HG03159 (cell line): ENCODE results near the gene GALK1.
"Not testable (repeated sequence)": the region's sequence is repeated elsewhere in the genome, so short reads cannot be mapped to it uniquely, and the experiment has no call there.

Experiments
- ATAC-seq: cut with Tn5 transposase; IDR thresholded peaks from one replicate; pipeline ENCODE4 v1.9.1; 2021; ENCODE audit warnings: mild to moderate bottlenecking, moderate library complexity; ENCODE audit not compliant: unreplicated experiment

GALK1 gene

DNA sequence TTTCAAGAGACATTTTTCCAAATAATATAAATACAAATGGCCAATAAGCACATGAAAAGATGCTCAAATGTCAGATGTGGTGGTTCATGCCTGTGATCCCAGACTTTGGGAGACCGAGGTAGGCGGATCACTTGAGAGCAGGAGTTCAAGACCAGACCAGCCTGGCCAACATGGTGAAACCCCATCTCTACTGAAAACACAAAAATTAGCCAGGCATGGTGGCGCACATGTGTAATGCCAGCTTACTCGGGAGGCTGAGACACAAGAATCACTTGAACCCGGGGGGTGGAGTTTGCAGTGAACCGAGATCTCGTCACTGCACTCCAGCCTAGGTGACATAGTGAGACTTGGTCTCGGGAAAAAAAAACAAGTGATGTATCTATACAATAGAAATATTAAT, 2.9 kb upstream of the GALK1 start:
- no peak for ATAC-seq

DNA sequence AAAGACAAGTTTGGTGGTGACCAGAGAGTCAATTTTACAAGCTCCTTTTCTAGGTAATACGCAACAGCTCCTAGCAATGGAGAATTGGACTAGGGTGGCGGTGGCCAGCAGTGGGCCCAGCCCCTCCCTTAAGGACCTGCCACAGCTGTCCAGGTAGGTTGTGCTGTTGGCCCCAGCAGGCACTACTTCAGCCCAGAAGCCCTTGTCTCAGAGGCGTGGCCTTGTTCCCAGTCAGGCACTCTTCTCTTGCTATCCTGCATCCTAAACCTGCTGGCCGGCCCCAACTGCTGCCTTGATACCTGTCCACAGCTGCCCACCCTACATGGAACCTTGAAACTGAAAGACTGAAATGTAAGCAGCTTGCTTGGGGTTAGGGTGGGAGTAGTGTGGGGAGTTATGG, 989 bp upstream of the GALK1 start:
- no peak for ATAC-seq

DNA sequence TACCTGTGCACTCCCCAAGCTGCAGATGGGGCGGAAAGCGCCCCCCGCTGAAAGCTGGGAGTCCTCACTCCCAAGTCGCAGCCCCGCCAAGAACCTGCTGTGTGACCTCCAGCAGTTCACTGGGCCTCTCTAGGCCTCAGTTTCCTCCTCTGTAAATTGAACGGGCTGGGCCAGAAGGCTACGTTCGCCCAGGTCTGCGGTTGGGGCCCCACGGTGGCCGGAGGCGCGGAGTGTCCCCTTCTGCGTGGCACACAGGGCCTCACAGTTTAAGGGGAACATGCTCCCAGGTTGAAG, 628 bp downstream of the GALK1 start:
- ATAC-seq = no peak

GRCh38 chr17:75763613-75764416, 1.2 kb downstream of the GALK1 start:
- ATAC-seq = no peak

GRCh38 chr17:75763269-75763607, 1.8 kb downstream of the GALK1 start:
- ATAC-seq = no peak

DNA sequence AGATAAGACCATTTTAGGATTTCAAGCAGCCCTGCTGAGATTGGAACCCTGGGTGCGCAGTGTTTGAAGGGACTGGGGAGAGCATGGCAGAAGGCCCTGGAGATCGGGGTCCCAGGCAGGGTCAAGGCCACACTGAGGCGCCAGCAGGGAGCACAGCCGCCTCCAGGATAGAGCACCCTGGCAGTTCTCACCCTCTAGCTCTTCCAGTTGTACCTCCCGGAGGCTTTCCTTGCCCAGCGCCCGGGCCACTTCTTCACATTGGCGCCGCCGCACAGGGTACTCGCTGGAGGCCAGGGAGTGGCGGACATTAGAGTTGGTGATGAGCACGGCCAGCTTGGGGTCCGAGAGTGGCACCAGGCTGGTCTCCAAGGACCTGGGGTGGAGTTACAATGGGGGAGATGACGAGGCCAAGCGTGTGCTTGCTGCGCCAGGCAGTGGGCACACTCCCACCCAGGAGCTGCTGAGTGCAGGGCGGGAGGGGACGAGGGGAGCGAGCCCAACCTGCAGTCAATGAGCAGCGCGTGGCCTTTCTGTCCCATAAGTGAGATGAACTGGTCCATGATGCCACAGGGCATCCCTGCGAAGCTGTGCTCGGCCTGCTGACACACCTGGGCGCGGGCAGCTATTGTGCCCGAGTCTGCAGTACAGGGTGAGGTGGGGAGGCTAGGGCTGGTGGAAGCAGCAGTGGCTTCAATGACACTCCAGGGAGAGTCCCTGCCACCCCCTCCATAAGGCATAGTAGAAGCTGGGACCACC, 2.3 kb downstream of the GALK1 start:
- ATAC-seq = no peak

DNA sequence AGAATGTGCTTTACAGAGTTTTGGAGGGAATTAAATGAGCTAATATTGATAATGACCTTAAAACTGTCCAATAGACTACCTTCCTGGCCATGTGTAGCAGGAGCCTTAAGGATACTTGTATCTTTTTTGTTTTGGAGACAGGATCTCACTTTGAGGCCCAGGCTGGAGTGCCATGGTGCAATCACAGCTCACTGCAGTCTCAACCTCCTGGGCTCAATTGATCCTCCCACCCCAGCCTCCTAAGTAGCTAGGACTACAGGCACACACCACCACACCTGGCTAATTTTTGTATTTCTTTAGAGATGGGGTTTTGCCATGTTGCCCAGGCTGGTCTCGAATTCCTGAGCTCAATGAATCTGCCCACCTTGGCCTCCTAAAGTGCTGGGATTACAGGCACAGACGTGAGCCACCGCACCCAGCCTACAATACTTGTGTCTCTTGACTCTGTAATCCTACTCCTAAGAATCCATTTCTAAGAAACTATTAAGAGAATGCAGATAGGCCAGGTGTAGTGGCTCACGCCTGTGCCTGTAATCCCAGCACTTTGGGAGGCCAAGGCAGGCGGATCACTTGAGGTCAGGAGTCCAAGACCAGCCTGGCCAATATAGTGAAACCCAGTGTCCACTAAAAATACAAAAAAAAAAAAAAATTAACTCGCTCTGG, 4.9 kb downstream of the GALK1 start:
- not testable (repeated sequence) for ATAC-seq

DNA sequence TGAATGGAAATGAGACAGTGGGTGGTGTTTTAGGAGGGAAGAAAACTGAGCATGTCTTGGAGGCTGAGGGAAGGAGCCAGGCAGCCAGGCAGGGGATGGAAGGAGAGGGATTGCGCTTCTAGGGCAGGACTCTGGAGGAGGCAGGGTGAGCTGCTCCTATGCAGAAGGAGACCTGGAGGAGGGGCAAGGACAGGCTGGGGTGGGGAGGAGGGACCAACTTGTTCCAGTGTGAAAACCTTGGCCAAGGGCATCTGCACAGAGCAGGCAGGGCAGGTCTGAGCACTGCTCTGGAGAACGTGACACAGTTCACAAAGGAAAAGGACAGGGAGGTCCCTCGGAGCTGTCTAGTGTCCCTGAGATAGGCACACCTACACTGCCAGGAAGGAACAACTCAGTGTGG, 5.5 kb downstream of the GALK1 start:
- no peak for ATAC-seq

DNA sequence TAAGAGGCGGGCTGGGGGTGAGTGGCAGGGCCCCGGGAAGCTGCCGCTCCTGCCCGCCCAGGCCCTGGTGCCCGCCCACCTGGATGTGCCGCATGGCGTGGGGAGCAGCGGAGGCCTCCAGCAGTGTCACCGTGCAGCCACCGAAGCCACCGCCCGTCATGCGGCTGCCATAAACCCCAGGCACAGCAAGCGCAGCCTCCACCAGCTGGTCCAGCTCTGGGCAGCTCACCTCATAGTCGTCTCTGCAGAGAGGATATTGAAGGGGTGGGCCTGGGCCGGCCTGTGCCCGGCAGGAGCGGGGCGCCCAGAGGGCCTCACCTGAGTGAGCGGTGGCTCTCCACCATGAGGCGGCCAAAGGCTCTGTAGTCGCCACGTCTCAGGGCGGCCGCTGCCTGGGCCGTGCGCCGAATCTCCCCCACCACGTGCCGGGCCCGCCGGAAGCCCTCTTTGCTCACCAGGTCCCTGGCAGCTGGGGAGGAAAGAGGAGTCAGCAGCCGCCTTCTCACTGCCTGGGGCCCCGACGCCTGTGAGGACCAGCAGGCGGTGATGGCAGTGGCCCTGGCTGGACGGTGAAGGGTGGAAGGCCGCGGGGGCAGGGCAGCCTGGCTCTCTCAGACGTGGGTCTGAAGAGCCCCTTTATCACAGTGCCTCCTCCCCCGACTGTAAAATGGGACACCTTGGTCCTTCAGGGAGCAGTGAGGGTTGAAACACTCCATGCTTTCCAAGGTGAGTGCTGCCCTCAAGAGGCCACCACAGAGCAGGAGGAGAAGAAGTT, 6.7 kb downstream of the GALK1 start:
- no peak for ATAC-seq

- ATAC-seq = no peak
Measured at GRCh38 chr17:75757086-75757681, 7.8 kb downstream of the GALK1 start.

GRCh38 chr17:75756451-75757085, 8.4 kb downstream of the GALK1 start:
- no peak for ATAC-seq

DNA sequence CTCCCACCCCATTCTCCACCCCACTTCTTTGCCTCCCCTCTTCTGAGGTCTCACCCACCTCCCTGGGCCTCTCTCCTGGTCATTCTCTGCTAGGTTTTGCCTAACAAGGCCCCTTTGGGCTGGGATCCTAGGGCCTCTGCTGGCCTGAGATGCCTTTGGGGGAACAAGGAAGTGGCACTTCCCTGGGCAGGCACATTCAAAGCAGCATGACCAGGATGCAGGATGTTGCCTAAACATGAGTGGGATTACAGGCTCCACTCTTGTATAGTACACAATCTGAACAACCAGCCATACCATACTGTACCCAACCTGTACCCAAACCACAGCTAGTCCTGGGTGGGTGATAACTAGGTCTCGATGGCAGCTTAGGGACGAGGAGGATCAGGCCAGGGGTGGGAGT, 9.0 kb downstream of the GALK1 start:
- no peak for ATAC-seq

- no peak for ATAC-seq
Measured at GRCh38 chr17:75755205-75755901, 9.6 kb downstream of the GALK1 start.

DNA sequence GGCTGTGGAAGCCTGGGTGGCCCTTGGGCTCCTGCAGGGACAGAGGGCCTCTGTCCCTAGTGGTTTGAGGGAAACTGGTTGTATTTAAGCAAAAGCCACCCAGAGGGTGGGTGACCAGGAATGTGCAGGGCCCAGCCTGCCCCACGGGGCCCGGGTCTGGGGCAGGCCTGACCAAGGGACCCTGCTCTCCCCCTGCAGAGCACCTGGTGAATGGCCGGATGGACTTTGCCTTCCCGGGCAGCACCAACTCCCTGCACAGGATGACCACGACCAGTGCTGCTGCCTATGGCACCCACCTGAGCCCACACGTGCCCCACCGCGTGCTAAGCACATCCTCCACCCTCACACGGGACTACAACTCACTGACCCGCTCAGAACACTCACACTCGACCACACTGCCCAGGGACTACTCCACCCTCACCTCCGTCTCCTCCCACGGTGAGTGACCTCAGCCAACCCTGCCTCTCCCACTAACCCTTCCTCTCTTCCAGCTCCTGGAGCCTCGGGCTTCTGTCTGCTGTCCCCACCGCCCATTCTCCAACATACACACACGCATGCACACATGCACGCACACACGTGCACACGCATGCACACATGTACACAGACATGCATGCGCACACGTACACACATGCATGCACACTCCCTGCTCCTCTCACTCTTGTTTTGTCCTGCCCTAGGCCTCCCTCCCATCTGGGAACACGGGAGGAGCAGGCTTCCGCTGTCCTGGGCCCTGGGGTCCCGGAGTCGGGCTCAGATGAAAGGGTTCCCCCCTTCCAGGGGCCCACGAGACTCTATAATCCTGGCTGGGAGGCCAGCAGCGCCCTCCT, 10.4 kb downstream of the GALK1 start:
- ATAC-seq = no peak

DNA sequence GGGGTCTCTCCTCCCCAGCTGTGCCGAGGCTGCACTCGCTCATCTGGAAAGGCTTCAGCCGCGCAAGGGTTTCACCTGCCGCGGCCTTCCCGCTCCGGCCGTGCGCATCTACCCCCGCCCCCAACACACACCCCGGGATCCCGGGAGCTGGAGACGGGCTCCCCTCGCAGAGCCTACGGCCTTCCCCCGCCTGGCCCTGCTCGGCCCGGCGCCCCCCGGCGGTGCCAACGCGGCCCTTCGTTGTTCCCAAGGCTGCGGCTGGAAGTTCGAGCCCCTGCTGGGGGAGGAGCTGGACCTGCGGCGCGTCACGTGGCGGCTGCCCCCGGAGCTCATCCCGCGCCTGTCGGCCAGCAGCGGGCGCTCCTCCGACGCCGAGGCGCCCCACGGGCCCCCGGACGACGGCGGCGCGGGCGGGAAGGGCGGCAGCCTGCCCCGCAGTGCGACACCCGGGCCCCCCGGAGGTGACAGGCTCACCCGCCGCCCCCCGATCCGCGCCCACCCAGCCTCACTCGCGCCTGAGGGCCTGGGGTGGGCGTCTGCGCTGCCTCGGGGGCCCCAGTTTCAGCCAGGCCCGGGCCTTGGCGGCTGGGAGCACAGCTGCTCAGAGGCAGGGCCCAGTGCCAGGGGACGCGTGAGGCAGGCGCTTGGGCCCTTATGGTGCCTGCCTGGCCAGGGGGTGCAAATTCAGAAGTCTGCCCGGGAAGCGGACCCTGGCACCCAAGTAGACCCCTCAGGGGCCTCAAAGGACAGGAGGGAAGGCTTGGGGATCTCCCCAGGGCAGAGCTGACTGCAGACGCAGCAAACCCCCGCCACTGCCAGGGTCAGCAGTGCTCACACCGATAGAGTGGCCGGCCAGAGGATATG, 11.2 kb downstream of the GALK1 start:
- no peak for ATAC-seq

DNA sequence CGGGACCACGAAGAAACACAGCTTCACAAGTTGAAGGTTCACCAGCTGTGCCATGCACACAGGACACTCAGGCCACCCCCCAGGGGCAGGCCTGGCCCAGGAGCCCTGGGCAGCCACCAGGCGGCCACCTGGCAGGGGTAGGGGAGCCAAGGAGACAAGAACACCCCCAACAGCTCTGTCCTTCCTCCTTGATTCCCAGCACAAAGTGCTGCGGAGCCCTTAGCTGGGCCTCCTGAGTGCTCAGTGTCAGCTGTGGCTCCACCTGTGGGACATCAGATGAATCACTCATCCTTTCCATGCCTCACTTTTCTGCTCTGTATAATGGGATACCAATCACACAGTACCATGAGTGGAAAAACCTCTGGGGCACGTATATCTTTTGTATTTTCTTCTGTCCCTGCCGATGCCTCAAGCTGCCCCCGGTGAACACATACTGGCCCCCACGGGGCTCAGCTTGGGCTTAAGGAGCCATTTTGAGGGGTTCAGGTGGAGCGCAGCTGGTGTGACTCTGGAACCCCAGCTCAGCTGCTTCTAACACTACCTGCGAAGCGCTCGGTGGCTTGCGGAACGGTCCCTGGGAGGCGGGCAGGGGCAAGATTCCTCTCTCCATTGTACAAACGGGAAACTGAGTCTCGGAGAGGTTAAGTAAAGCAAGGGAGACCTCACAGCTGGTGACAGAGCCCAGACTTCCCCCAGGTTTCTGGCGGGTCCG, 12.0 kb downstream of the GALK1 start:
- no peak for ATAC-seq

- ATAC-seq = no peak
Measured at GRCh38 chr17:75752405-75752709, 12.6 kb downstream of the GALK1 start.
